ENCODE measurements around the gene PNMA1. TPM values are rescaled to one million over a fixed set of nuclear protein-coding genes. Genes with fewer than 3 reads are reported as not detected.
A peak's percentile ranks its signal among the peaks of the same experiment; 100 is the strongest.

PNMA1 gene
- total and polyA plus RNA-seq, 2 of the 13 experiments (the other 11 are each of a cell fraction or from before 2014, with no cell fraction given), result 7.0 to 8.3 TPM

- ChIA-PET POLR2A (interaction anchor here (1.1 to 4.3 kb wide), 2 partner anchors 9 to 24 kb away, joined by 4 to 29 read pairs; no protein-coding TSS in a partner anchor), CTCF (ENCODE audit: low intra/inter-chr PET ratio, low total read pairs) (no interaction called here)
- Histone ChIP-seq H3K36me3 (replicated peaks in 1 of 2; ENCODE audit: control insufficient read depth in 1 of 2, insufficient read depth in 2 of 2, low read length in 2 of 2) (no peaks in the 10 kb centered on the region), H3K27me3 (ENCODE audit: control insufficient read depth in 1 of 2, insufficient read depth in 2 of 2, low read length in 2 of 2) (no peaks in the 10 kb centered on the region), H3K9me3 (ENCODE audit: low read length) (no peaks in the 10 kb centered on the region), H2AFZ (ENCODE audit: low read length) (no peak overlapping the region), H3K79me2 (ENCODE audit: insufficient read depth, low read length) (peaks cover 83% of the 10 kb centered on the region), H3K4me3 (replicated peaks in 1 of 3; ENCODE audit: insufficient read depth in 1 of 3, low read depth in 2 of 3, low read length in 3 of 3) (no peak overlapping the region), H4K20me1 (ENCODE audit: insufficient read depth, low read length) (peaks cover 22% of the 10 kb centered on the region), H3K27ac (ENCODE audit: extremely low read length, insufficient read depth, low read length) (peak overlapping the region; percentile 66), H3K9ac (ENCODE audit: insufficient read depth, low read depth, low read length) (peak overlapping the region; percentile 49; the same call in 1 of the 2 replicates), H3K4me1 (ENCODE audit: insufficient read depth, low read length) (peaks cover 78% of the 10 kb centered on the region), H3K4me2 (ENCODE audit: low read depth, low read length) (peak overlapping the region; percentile 43)
- ATAC-seq (no peak), DNase-seq (ENCODE audit: low spot score) (no peak), FAIRE-seq (no peak)
- 57% methylated on average over 8 of the region's 8 CpGs for WGBS (ENCODE audit: low lambda C conversion rate)
- in situ Hi-C loops (cut with HindIII; ENCODE audit: extremely low pct_ligation_motif_present, low pct_unique_long_range_greater_than_20kb), result no loop called here
- BruUV-seq (replicated peaks), result no TSS peak
- intact Hi-C loops (cut with micrococcal nuclease; ENCODE audit: unreplicated experiment), result no loop called here
- TF ChIP-seq RXRB (CRISPR knock-in tag; IDR thresholded peaks at IDR 0.05; ENCODE audit: borderline replicate concordance), result no peak
- TF ChIP-seq ELF1 (CRISPR knock-in tag; IDR thresholded peaks at IDR 0.05), result 0 out of 2 replicates have a peak, but pooled peaks have one; percentile 39
- TF ChIP-seq ZNF850 (CRISPR knock-in tag; conservative IDR thresholded peaks at IDR 0.05), result no peak
- TF ChIP-seq ATF7-NPFF (CRISPR knock-in tag; IDR thresholded peaks at IDR 0.05; ENCODE audit: low read depth), result no peak
- 0 out of 2 replicates have a peak, but pooled peaks have one; percentile 19 for TF ChIP-seq ELF3 (CRISPR knock-in tag; IDR thresholded peaks at IDR 0.05)
- TF ChIP-seq TFE3 (CRISPR knock-in tag; IDR thresholded peaks at IDR 0.05), result no peak
- no peak for TF ChIP-seq EP300 (IDR thresholded peaks at IDR 0.05; ENCODE audit: low read depth in 2 of 2, low read length in 2 of 2)
- no peak for TF ChIP-seq EP300 (CRISPR knock-in tag; IDR thresholded peaks at IDR 0.05; ENCODE audit: borderline replicate concordance)
- peak; percentile 26; the same call in 1 of the 2 replicates for TF ChIP-seq NFE2L2 (IDR thresholded peaks at IDR 0.05; ENCODE audit: low read length)
- no peak for TF ChIP-seq ZNF816 (CRISPR knock-in tag; IDR thresholded peaks at IDR 0.05; ENCODE audit: borderline replicate concordance)
- TF ChIP-seq ZFP62 (CRISPR knock-in tag; IDR thresholded peaks at IDR 0.05), result no peak
- no peak for TF ChIP-seq REPIN1 (CRISPR knock-in tag; IDR thresholded peaks at IDR 0.05; ENCODE audit: borderline replicate concordance, low read depth)
- TF ChIP-seq KDM1A (CRISPR knock-in tag; IDR thresholded peaks at IDR 0.05), result no peak
- TF ChIP-seq, protein P1, sequence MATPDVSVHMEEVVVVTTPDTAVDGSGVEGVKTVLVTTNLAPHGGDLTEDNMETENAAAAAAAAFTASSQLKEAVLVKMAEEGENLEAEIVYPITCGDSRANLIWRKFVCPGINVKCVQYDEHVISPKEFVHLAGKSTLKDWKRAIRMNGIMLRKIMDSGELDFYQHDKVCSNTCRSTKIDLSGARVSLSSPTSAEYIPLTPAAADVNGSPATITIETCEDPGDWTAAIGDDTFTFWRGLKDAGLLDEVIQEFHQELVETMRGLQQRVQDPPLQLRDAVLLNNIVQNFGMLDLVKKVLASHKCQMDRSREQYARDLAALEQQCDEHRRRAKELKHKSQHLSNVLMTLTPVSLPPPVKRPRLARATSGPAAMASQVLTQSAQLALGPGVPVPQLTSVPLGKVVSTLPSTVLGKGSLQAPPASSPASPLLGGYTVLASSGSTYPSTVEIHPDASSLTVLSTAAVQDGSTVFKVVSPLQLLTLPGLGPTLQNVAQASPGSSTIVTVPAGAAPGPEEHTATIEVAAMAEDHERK (CRISPR knock-in tag; IDR thresholded peaks at IDR 0.05; ENCODE audit: low read depth), result no peak
- no peak for TF ChIP-seq ZNF282 (IDR thresholded peaks at IDR 0.05; ENCODE audit: partially characterized antibody)
- TF ChIP-seq FOXP1 (IDR thresholded peaks at IDR 0.05), result no peak
- TF ChIP-seq FOXP1 (CRISPR knock-in tag; IDR thresholded peaks at IDR 0.05), result no peak
- TF ChIP-seq ZSCAN12 (CRISPR knock-in tag; IDR thresholded peaks at IDR 0.05), result no peak
- no peak for TF ChIP-seq ZNF547 (CRISPR knock-in tag; IDR thresholded peaks at IDR 0.05)
- no peak for TF ChIP-seq ZKSCAN8 (CRISPR knock-in tag; IDR thresholded peaks at IDR 0.05; ENCODE audit: borderline replicate concordance)
- no peak for TF ChIP-seq ZNF430 (CRISPR knock-in tag; IDR thresholded peaks at IDR 0.05)
- TF ChIP-seq TBX2 (CRISPR knock-in tag; IDR thresholded peaks at IDR 0.05; ENCODE audit: borderline replicate concordance), result no peak
- TF ChIP-seq ZNF749 (CRISPR knock-in tag; IDR thresholded peaks at IDR 0.05; ENCODE audit: borderline replicate concordance), result no peak
- no peak for TF ChIP-seq MTA1 (CRISPR knock-in tag; IDR thresholded peaks at IDR 0.05; ENCODE audit: borderline replicate concordance)
These were observed 48.2 kb upstream of the PNMA1 start for GRCh38 chr14:73762375-73762822.

Data from HepG2 (cell line).